Activated CD4-positive, alpha-beta T cell treated with anti-CD3 and anti-CD28 coated beads, Interleukin-2, amount 10 ng/mL, durations not matched to agents 7 days and 5 days (primary cell): ENCODE results near the gene ZSCAN30. TPM values are rescaled to one million over a fixed set of nuclear protein-coding genes. Genes with fewer than 3 reads are reported as not detected.

Experiments
- CTCF ChIA-PET: fragments of 350-600 bp; sonication (Branson Sonifier 250); formaldehyde crosslinking; loops from one replicate; lab custom pipeline; 2021; ENCODE audit warnings: antibody characterized with exemption; lab: Charles Lee
- POLR2A ChIA-PET: fragments of 350-600 bp; sonication (Branson Sonifier 250); formaldehyde crosslinking; loops from one replicate; lab custom pipeline; 2021; ENCODE audit warnings: antibody characterized with exemption; lab: Charles Lee
- DNase-seq: peaks from one replicate; pipeline ENCODE4 v3.0.0-alpha.2; 2020
- H3K27ac Mint-ChIP-seq: one replicate; pipeline ENCODE4 v1.8.0; 2021; ENCODE audit warnings: mild to moderate bottlenecking, moderate library complexity, mixed read lengths
- H3K27me3 Mint-ChIP-seq: one replicate; pipeline ENCODE4 v1.8.0; 2021; ENCODE audit warnings: mixed read lengths
- H3K36me3 Mint-ChIP-seq: one replicate; pipeline ENCODE4 v1.8.0; 2021; ENCODE audit warnings: low read depth, mixed read lengths
- H3K4me1 Mint-ChIP-seq: one replicate; pipeline ENCODE4 v1.8.0; 2021; ENCODE audit warnings: mixed read lengths
- H3K4me3 Mint-ChIP-seq: one replicate; pipeline ENCODE4 v1.8.0; 2021; ENCODE audit warnings: mild to moderate bottlenecking, moderate library complexity, mixed read lengths
- H3K9me3 Mint-ChIP-seq: one replicate; pipeline ENCODE4 v1.8.0; 2021; ENCODE audit warnings: mixed read lengths
- total RNA-seq, 2 experiments: library from RNA; stranded (reverse); gene quantifications; one replicate each; pipeline ENCODE4 v1.2.3, GENCODE V29; 2021

ZSCAN30 gene
- total RNA-seq, 2 experiments from 2014 or later = 18.5 to 18.8 TPM

- H3K36me3 Mint-ChIP-seq = peaks cover 67% of the 10 kb centered on the region
- no peak overlapping the region for H3K27ac Mint-ChIP-seq
- CTCF ChIA-PET = interaction anchor here (0.6 to 1.1 kb wide), 3 partner anchors 27 to 549 kb away, joined by 3 read pairs; partner anchors contain the start of gene ZNF24
- no peak for DNase-seq
- no peak overlapping the region for H3K4me3 Mint-ChIP-seq
- POLR2A ChIA-PET = no interaction called here
- no peaks in the 10 kb centered on the region for H3K27me3 Mint-ChIP-seq
- peaks cover 66% of the 10 kb centered on the region for H3K9me3 Mint-ChIP-seq
- H3K4me1 Mint-ChIP-seq = no peaks in the 10 kb centered on the region
Measured at GRCh38 chr18:35306588-35307250, 16.7 kb upstream of the ZSCAN30 start.

- ChIA-PET POLR2A (no interaction called here), CTCF (interaction anchor here (0.5 to 1.0 kb wide), 2 partner anchors 21 to 843 kb away, joined by 3 to 4 read pairs; no protein-coding TSS in a partner anchor)
- Mint-ChIP-seq H3K27ac (no peak overlapping the region), H3K36me3 (peaks cover 89% of the 10 kb centered on the region), H3K27me3 (no peaks in the 10 kb centered on the region), H3K4me3 (no peak overlapping the region), H3K9me3 (peaks cover 70% of the 10 kb centered on the region), H3K4me1 (no peaks in the 10 kb centered on the region)
- DNase-seq = no peak
Measured at GRCh38 chr18:35303610-35304009, 13.6 kb upstream of the ZSCAN30 start.

- DNase-seq = no peak
- peaks cover 43% of the 10 kb centered on the region for H3K9me3 Mint-ChIP-seq
- H3K4me1 Mint-ChIP-seq = peaks cover 23% of the 10 kb centered on the region
- no peaks in the 10 kb centered on the region for H3K27me3 Mint-ChIP-seq
- POLR2A ChIA-PET = no interaction called here
- H3K4me3 Mint-ChIP-seq = no peak overlapping the region
- CTCF ChIA-PET = no interaction called here
- H3K27ac Mint-ChIP-seq = no peak overlapping the region
- H3K36me3 Mint-ChIP-seq = peaks cover 90% of the 10 kb centered on the region
Measured at GRCh38 chr18:35296060-35296459, 6.0 kb upstream of the ZSCAN30 start.

GRCh38 chr18:35291166-35291565, 1.1 kb upstream of the ZSCAN30 start:
- Mint-ChIP-seq H3K4me3 (peak overlapping the region; percentile 98), H3K27me3 (no peaks in the 10 kb centered on the region), H3K27ac (peak overlapping the region; percentile 97), H3K4me1 (peaks cover 51% of the 10 kb centered on the region), H3K36me3 (peaks cover 76% of the 10 kb centered on the region), H3K9me3 (peaks cover 23% of the 10 kb centered on the region)
- ChIA-PET POLR2A (no interaction called here), CTCF (interaction anchor here (1.4 kb wide), 1 partner anchor 20 kb away, joined by 4 read pairs; no protein-coding TSS in a partner anchor)
- DNase-seq = no peak

GRCh38 chr18:35289727-35290093, 319 bp downstream of the ZSCAN30 start:
- ChIA-PET POLR2A (interaction anchor here (0.8 to 1.0 kb wide), 3 partner anchors 55 to 269 kb away, joined by 3 to 7 read pairs (median 4); no protein-coding TSS in a partner anchor), CTCF (interaction anchor here (0.6 to 2.0 kb wide), 3 partner anchors 9 to 49 kb away, joined by 3 to 11 read pairs (median 3); partner anchors contain the start of gene ZNF397)
- peak overlapping the region; percentile 98 for H3K4me3 Mint-ChIP-seq
- H3K27ac Mint-ChIP-seq = peak overlapping the region; percentile 97
- H3K27me3 Mint-ChIP-seq = no peaks in the 10 kb centered on the region
- peaks cover 47% of the 10 kb centered on the region for H3K4me1 Mint-ChIP-seq
- H3K9me3 Mint-ChIP-seq = peaks cover 17% of the 10 kb centered on the region
- DNase-seq = peak; percentile 48
- peaks cover 71% of the 10 kb centered on the region for H3K36me3 Mint-ChIP-seq

GRCh38 chr18:35289293-35289692, 736 bp downstream of the ZSCAN30 start:
- ChIA-PET POLR2A (interaction anchor here (0.8 to 1.0 kb wide), 2 partner anchors 56 to 248 kb away, joined by 3 to 4 read pairs; partner anchors contain the start of gene MAPRE2), CTCF (interaction anchor here (0.8 to 2.0 kb wide), 4 partner anchors 11 to 49 kb away, joined by 3 to 11 read pairs (median 4); partner anchors contain the start of gene ZNF397)
- peaks cover 68% of the 10 kb centered on the region for H3K36me3 Mint-ChIP-seq

GRCh38 chr18:35284841-35285240, 5.2 kb downstream of the ZSCAN30 start:
- Mint-ChIP-seq H3K4me3 (no peak overlapping the region), H3K4me1 (peaks cover 19% of the 10 kb centered on the region), H3K27me3 (no peaks in the 10 kb centered on the region), H3K9me3 (peaks cover 32% of the 10 kb centered on the region), H3K36me3 (peaks cover 68% of the 10 kb centered on the region), H3K27ac (no peak overlapping the region)
- ChIA-PET CTCF (no interaction called here), POLR2A (no interaction called here)
- DNase-seq = no peak

More at GRCh38 chr18:35289293-35289692, 736 bp downstream of the ZSCAN30 start:
- H3K4me1 Mint-ChIP-seq = peaks cover 44% of the 10 kb centered on the region
- peak overlapping the region; percentile 98 for H3K4me3 Mint-ChIP-seq
- peaks cover 14% of the 10 kb centered on the region for H3K9me3 Mint-ChIP-seq
- DNase-seq = no peak
- H3K27me3 Mint-ChIP-seq = no peaks in the 10 kb centered on the region
- peak overlapping the region; percentile 97 for H3K27ac Mint-ChIP-seq

- CTCF ChIA-PET = interaction anchor here (0.9 to 1.6 kb wide), 2 partner anchors 16 to 102 kb away, joined by 3 to 5 read pairs; no protein-coding TSS in a partner anchor
- H3K27me3 Mint-ChIP-seq = no peaks in the 10 kb centered on the region
- POLR2A ChIA-PET = no interaction called here
- H3K4me3 Mint-ChIP-seq = no peak overlapping the region
- no peak overlapping the region for H3K27ac Mint-ChIP-seq
- H3K36me3 Mint-ChIP-seq = peaks cover 70% of the 10 kb centered on the region
- H3K9me3 Mint-ChIP-seq = peaks cover 34% of the 10 kb centered on the region
- H3K4me1 Mint-ChIP-seq = peaks cover 14% of the 10 kb centered on the region
- DNase-seq = no peak
Measured at GRCh38 chr18:35283923-35284794, 5.9 kb downstream of the ZSCAN30 start.

GRCh38 chr18:35282353-35282752, 7.7 kb downstream of the ZSCAN30 start:
- Mint-ChIP-seq H3K27ac (no peak overlapping the region), H3K36me3 (peaks cover 65% of the 10 kb centered on the region), H3K9me3 (peaks cover 44% of the 10 kb centered on the region), H3K4me3 (no peak overlapping the region), H3K27me3 (no peaks in the 10 kb centered on the region), H3K4me1 (peaks cover 5% of the 10 kb centered on the region)
- DNase-seq = no peak
- CTCF ChIA-PET = interaction anchor here (0.5 to 1.6 kb wide), 5 partner anchors 10 to 42 kb away, joined by 3 to 5 read pairs (median 3); no protein-coding TSS in a partner anchor
- POLR2A ChIA-PET = no interaction called here

GRCh38 chr18:35278969-35279368, 11.1 kb downstream of the ZSCAN30 start:
- no peak overlapping the region for H3K27ac Mint-ChIP-seq
- peaks cover 49% of the 10 kb centered on the region for H3K36me3 Mint-ChIP-seq
- ChIA-PET CTCF (interaction anchor here (3.7 kb wide), 1 partner anchor 10 kb away, joined by 11 read pairs; no protein-coding TSS in a partner anchor), POLR2A (no interaction called here)
- no peak for DNase-seq
- H3K9me3 Mint-ChIP-seq = peaks cover 47% of the 10 kb centered on the region
- peaks cover 2% of the 10 kb centered on the region for H3K4me1 Mint-ChIP-seq
- no peaks in the 10 kb centered on the region for H3K27me3 Mint-ChIP-seq
- no peak overlapping the region for H3K4me3 Mint-ChIP-seq

- no peak overlapping the region for H3K4me3 Mint-ChIP-seq
- peaks cover 42% of the 10 kb centered on the region for H3K36me3 Mint-ChIP-seq
- ChIA-PET POLR2A (no interaction called here), CTCF (interaction anchor here (0.6 to 3.7 kb wide), 4 partner anchors 11 to 252 kb away, joined by 3 to 11 read pairs (median 4); no protein-coding TSS in a partner anchor)
- H3K9me3 Mint-ChIP-seq = peaks cover 52% of the 10 kb centered on the region
- DNase-seq = no peak
- H3K27me3 Mint-ChIP-seq = no peaks in the 10 kb centered on the region
- H3K4me1 Mint-ChIP-seq = peaks cover 2% of the 10 kb centered on the region
- H3K27ac Mint-ChIP-seq = no peak overlapping the region
Measured at GRCh38 chr18:35278085-35278484, 11.9 kb downstream of the ZSCAN30 start.

- peaks cover 37% of the 10 kb centered on the region for H3K36me3 Mint-ChIP-seq
- ChIA-PET POLR2A (no interaction called here), CTCF (interaction anchor here (0.6 to 3.7 kb wide), 3 partner anchors 11 to 252 kb away, joined by 3 to 11 read pairs (median 4); no protein-coding TSS in a partner anchor)
- no peak overlapping the region for H3K27ac Mint-ChIP-seq
- no peak overlapping the region for H3K4me3 Mint-ChIP-seq
- peaks cover 52% of the 10 kb centered on the region for H3K9me3 Mint-ChIP-seq
- H3K4me1 Mint-ChIP-seq = peaks cover 2% of the 10 kb centered on the region
- no peaks in the 10 kb centered on the region for H3K27me3 Mint-ChIP-seq
- no peak for DNase-seq
Measured at GRCh38 chr18:35277633-35278032, 12.4 kb downstream of the ZSCAN30 start.
